Measurements from ENCODE around the gene ELF3.

Gene ELF3

GRCh38 chr1:201982082-201982622, 28.2 kb upstream of the ELF3 start:
- ChIA-PET CTCF (interaction anchor here (0.8 to 10.9 kb wide), 15 partner anchors 9 to 153 kb away, joined by 3 to 89 read pairs (median 5); partner anchors contain the start of genes ELF3 and GPR37L1), POLR2A (interaction anchor here (0.6 to 1.5 kb wide), 6 partner anchors 18 to 131 kb away, joined by 3 to 6 read pairs (median 4); partner anchors contain the start of gene TIMM17A)
- DNase-seq (ENCODE audit: low read depth, low spot score) = no peak
- no peak for TF ChIP-seq CTCF (IDR thresholded peaks at IDR 0.05; ENCODE audit: insufficient read depth, low read length, missing control alignments)
- H3K4me3 ChIP-seq (ENCODE audit: low read depth, low read length) = peak overlapping the region; percentile 76

GRCh38 chr1:201982623-201983379, 27.6 kb upstream of the ELF3 start, which contains the start of gene RNPEP:
Gene RNPEP (plus strand): TSS chr1:201982648. CDS start chr1:201982667, 19 bp downstream.
- peak within 1 kb of the TSS; percentile 76 for H3K4me3 ChIP-seq (ENCODE audit: low read depth, low read length)
- CTCF ChIA-PET = interaction anchor here (0.8 to 10.9 kb wide), 15 partner anchors 8 to 153 kb away, joined by 3 to 89 read pairs (median 5); partner anchors contain the start of genes ELF3 and GPR37L1
- TF ChIP-seq CTCF (IDR thresholded peaks at IDR 0.05; ENCODE audit: insufficient read depth, low read length, missing control alignments) = no peak
- DNase-seq (ENCODE audit: low read depth, low spot score) = no peak
- POLR2A ChIA-PET = interaction anchor here (0.6 to 1.4 kb wide), 5 partner anchors 18 to 131 kb away, joined by 3 to 6 read pairs (median 4); partner anchors contain the start of gene TIMM17A

GRCh38 chr1:201983380-201983805, 27.0 kb upstream of the ELF3 start:
- no peak for DNase-seq (ENCODE audit: low read depth, low spot score)
- POLR2A ChIA-PET = interaction anchor here (1.4 kb wide), 1 partner anchor 19 kb away, joined by 4 read pairs; no protein-coding TSS in a partner anchor
- CTCF ChIA-PET = interaction anchor here (0.8 to 10.9 kb wide), 16 partner anchors 12 to 152 kb away, joined by 3 to 89 read pairs (median 5); partner anchors contain the start of genes ELF3 and GPR37L1
- H3K4me3 ChIP-seq (ENCODE audit: low read depth, low read length) = peak overlapping the region; percentile 76
- TF ChIP-seq CTCF (IDR thresholded peaks at IDR 0.05; ENCODE audit: insufficient read depth, low read length, missing control alignments) = no peak

GRCh38 chr1:201984446-201984845, 25.9 kb upstream of the ELF3 start:
- POLR2A ChIA-PET = no interaction called here
- CTCF ChIA-PET = interaction anchor here (0.7 to 10.9 kb wide), 9 partner anchors 10 to 498 kb away, joined by 3 to 89 read pairs (median 5); no protein-coding TSS in a partner anchor
- TF ChIP-seq CTCF (IDR thresholded peaks at IDR 0.05; ENCODE audit: insufficient read depth, low read length, missing control alignments) = no peak
- DNase-seq (ENCODE audit: low read depth, low spot score) = no peak
- H3K4me3 ChIP-seq (ENCODE audit: low read depth, low read length) = no peak overlapping the region; the same call in 1 of the 2 replicates

- ChIA-PET CTCF (interaction anchor here (0.8 to 10.9 kb wide), 6 partner anchors 11 to 150 kb away, joined by 3 to 89 read pairs (median 10); no protein-coding TSS in a partner anchor), POLR2A (no interaction called here)
- no peak overlapping the region for H3K4me3 ChIP-seq (ENCODE audit: low read depth, low read length)
- no peak for TF ChIP-seq CTCF (IDR thresholded peaks at IDR 0.05; ENCODE audit: insufficient read depth, low read length, missing control alignments)
- no peak for DNase-seq (ENCODE audit: low read depth, low spot score)
Observed at GRCh38 chr1:201985355-201985754, 25.0 kb upstream of the ELF3 start.

Data from AG04449 (cell line).